OCI-M1 (cell line): Measurements from ENCODE around the gene CDK11B.

Source experiments
- DNase-seq: peaks from one replicate; lab custom pipeline; 2025; lab: John Stamatoyannopoulos, UW

Gene CDK11B

GRCh38 chr1:1615256-1616044 lies 43.4 kb downstream of the CDK11B start, which contains the start of gene MIB2:
Gene MIB2, plus strand, starts transcription at chr1:1615500. Its CDS starts 7,953 bp downstream, at chr1:1623453.
- peak; percentile 98 for DNase-seq

GRCh38 chr1:1614954-1615255 lies 43.9 kb downstream of the CDK11B start:
- no peak for DNase-seq

GRCh38 chr1:1614204-1614953 lies 44.4 kb downstream of the CDK11B start:
- peak; percentile 90 for DNase-seq

- no peak for DNase-seq
These were observed 45.2 kb downstream of the CDK11B start for GRCh38 chr1:1613509-1614082.

GRCh38 chr1:1612104-1612400 lies 46.8 kb downstream of the CDK11B start:
- DNase-seq = no peak

GRCh38 chr1:1610796-1611195 lies 48.0 kb downstream of the CDK11B start:
- no peak for DNase-seq

GRCh38 chr1:1609822-1610485 lies 48.9 kb downstream of the CDK11B start:
- no peak for DNase-seq

- DNase-seq = no peak
These were observed 52.6 kb downstream of the CDK11B start for GRCh38 chr1:1606232-1606631.

GRCh38 chr1:1605724-1606123 lies 53.1 kb downstream of the CDK11B start:
- no peak for DNase-seq

GRCh38 chr1:1605034-1605591 lies 53.7 kb downstream of the CDK11B start:
- no peak for DNase-seq

GRCh38 chr1:1604374-1605033 lies 54.3 kb downstream of the CDK11B start:
- no peak for DNase-seq

- DNase-seq = no peak
These were observed 55.0 kb downstream of the CDK11B start for GRCh38 chr1:1603671-1604373.

GRCh38 chr1:1602968-1603506 lies 55.8 kb downstream of the CDK11B start:
- DNase-seq = no peak

GRCh38 chr1:1602304-1602967 lies 56.4 kb downstream of the CDK11B start:
- no peak for DNase-seq

GRCh38 chr1:1601564-1602303 lies 57.1 kb downstream of the CDK11B start:
- no peak for DNase-seq

GRCh38 chr1:1600861-1601563 lies 57.8 kb downstream of the CDK11B start:
- no peak for DNase-seq

- DNase-seq = no peak
These were observed 58.6 kb downstream of the CDK11B start, which contains the start of gene FNDC10 for GRCh38 chr1:1599935-1600860. Gene FNDC10, minus strand, starts transcription at chr1:1600135. Its CDS starts 120 bp downstream, at chr1:1600015.
